PC-3 (cell line): ENCODE results near the gene ABLIM1. TPM values are rescaled to one million over a fixed set of nuclear protein-coding genes. Genes with fewer than 3 reads are reported as not detected.
A peak's percentile ranks its signal among the peaks of the same experiment; 100 is the strongest.

ENCODE experiments used
- ATAC-seq: fragments of 200-7000 bp; cut with Tn5 transposase; 2 replicates; pipeline ENCODE4 v1.9.1; 2020; ENCODE audit warnings: mild to moderate bottlenecking, moderate library complexity
- BruUV-seq: library from RNA; stranded (reverse); fragments of 400-500 nt; replicated peaks from 2 replicates; lab custom pipeline; 2021; lab: Mats Ljungman, UMichigan
- CTCF ChIA-PET: fragments of 300-600 bp; sonication (Branson Sonifier 250); formaldehyde crosslinking; loops from one replicate; lab custom pipeline; 2022; ENCODE audit warnings: antibody characterized with exemption; lab: Charles Lee
- POLR2A ChIA-PET: fragments of 300-600 bp; sonication (Branson Sonifier 250); formaldehyde crosslinking; loops from one replicate; lab custom pipeline; 2022; ENCODE audit warnings: antibody characterized with exemption; ENCODE audit not compliant: unreplicated experiment; lab: Charles Lee
- DNase-seq: peaks from one replicate; pipeline ENCODE4 v3.0.0-alpha.2; 2015
- H2AFZ ChIP-seq: fragments of 300-600 bp; sonication (generic); 2 replicates; pipeline ENCODE4 v1.6.0; 2016; ENCODE audit warnings: antibody characterized with exemption, low read length
- H3F3A ChIP-seq: fragments of 300-600 bp; sonication (generic); one replicate; pipeline ENCODE4 v1.6.0; 2017; ENCODE audit warnings: antibody characterized with exemption, low read length, control low read depth, mild to moderate bottlenecking; ENCODE audit not compliant: unreplicated experiment
- H3K27ac ChIP-seq: fragments of 300-600 bp; sonication (generic); 2 replicates; pipeline ENCODE4 v1.5.1; 2016; ENCODE audit warnings: mild to moderate bottlenecking, low read length
- H3K27me3 ChIP-seq: fragments of 300-600 bp; sonication (generic); 2 replicates; pipeline ENCODE4 v1.6.1; 2016; ENCODE audit warnings: low read length, mixed read lengths
- H3K36me3 ChIP-seq: fragments of 300-600 bp; sonication (generic); 2 replicates; pipeline ENCODE4 v1.6.1; 2016; ENCODE audit warnings: low read depth, mixed run types, low read length, mixed read lengths
- H3K4me1 ChIP-seq: fragments of 300-600 bp; sonication (generic); 2 replicates; pipeline ENCODE4 v1.5.1; 2016; ENCODE audit warnings: low read length; ENCODE audit not compliant: insufficient read depth
- H3K4me2 ChIP-seq: fragments of 300-600 bp; sonication (generic); 2 replicates; pipeline ENCODE4 v1.6.0; 2016; ENCODE audit warnings: low read length
- H3K4me3 ChIP-seq: fragments of 300-600 bp; sonication (generic); 2 replicates; pipeline ENCODE4 v1.5.1; 2016; ENCODE audit warnings: mild to moderate bottlenecking, low read length, mixed read lengths
- H3K79me2 ChIP-seq: fragments of 300-600 bp; sonication (generic); 2 replicates; pipeline ENCODE4 v1.6.1; 2017; ENCODE audit warnings: low read length, mixed read lengths
- H3K9ac ChIP-seq: fragments of 300-600 bp; sonication (generic); 2 replicates; pipeline ENCODE4 v1.6.0; 2016; ENCODE audit warnings: mild to moderate bottlenecking, low read length
- H3K9me2 ChIP-seq: fragments of 300-600 bp; sonication (generic); replicated peaks from 2 replicates; pipeline ENCODE4 v1.6.1; 2016; ENCODE audit warnings: mixed run types, low read length, mixed read lengths
- H3K9me3 ChIP-seq: fragments of 300-600 bp; sonication (generic); 2 replicates; pipeline ENCODE4 v1.6.1; 2016; ENCODE audit warnings: low read length, mixed read lengths
- H4K20me1 ChIP-seq: fragments of 300-600 bp; sonication (generic); 2 replicates; pipeline ENCODE4 v1.6.1; 2016; ENCODE audit warnings: low read length, mixed read lengths
- EZH2 ChIP-seq: fragments of 300-600 bp; sonication (generic); IDR thresholded peaks from one replicate; pipeline ENCODE4 v1.6.1; 2017; ENCODE audit warnings: antibody characterized with exemption, mild to moderate bottlenecking, low read length; ENCODE audit not compliant: unreplicated experiment
- EZH2phosphoT487 ChIP-seq: fragments of 300-600 bp; sonication (generic); IDR thresholded peaks from 2 replicates; pipeline ENCODE4 v1.6.1; 2018; ENCODE audit warnings: mild to moderate bottlenecking, antibody characterized with exemption, low read length, borderline replicate concordance
- intact Hi-C: fragments of 100-400 bp; cut with micrococcal nuclease; formaldehyde crosslinking; loops from 2 replicates; pipeline ENCODE4 v1.9.0; 2023
- total RNA-seq: library from RNA; depleted of rRNA; stranded (reverse); fragments of >200 nt; gene quantifications from 2 replicates; pipeline ENCODE4 v1.2.3, GENCODE V29; 2014
- TF ChIP-seq, protein P1 (sequence below): fragments of 300-600 bp; sonication (generic); conservative IDR thresholded peaks from 2 replicates; pipeline ENCODE4 v1.5.1; 2017; ENCODE audit warnings: antibody characterized with exemption, low read depth, mild to moderate bottlenecking, low read length

Gene ABLIM1
- total RNA-seq, 1 experiment from 2014 or later, result 12.3 TPM

DNA sequence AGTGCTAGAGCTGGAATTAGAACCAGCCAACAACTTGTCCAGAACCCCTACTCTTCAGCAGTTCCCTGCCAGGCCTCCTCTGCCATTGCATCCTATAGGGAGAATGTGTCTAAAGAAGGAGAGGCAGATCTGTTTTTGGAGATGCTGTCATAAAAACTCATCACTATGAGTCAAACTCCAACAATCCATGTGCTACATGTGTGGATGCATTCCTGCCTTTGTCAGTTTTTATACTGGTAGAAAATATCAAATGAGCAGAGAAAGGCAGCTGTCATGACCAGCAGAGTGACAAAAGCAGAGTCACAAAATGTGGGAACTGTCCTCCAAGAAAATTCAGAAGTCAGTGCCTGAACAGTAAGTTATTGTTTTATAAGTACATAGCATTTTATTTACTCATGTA lies 93.0 kb downstream of the ABLIM1 start:
- Histone ChIP-seq H3K9me3 (no peaks in the 10 kb centered on the region), H3K36me3 (no peaks in the 10 kb centered on the region), H3K9ac (no peak overlapping the region), H3K4me3 (no peak overlapping the region), H3K4me1 (0 out of 2 replicates have a peak, but pooled peaks cover 3% of the 10 kb centered on the region), H3K27me3 (no peaks in the 10 kb centered on the region), H3F3A (no peaks in the 10 kb centered on the region), H3K27ac (no peak overlapping the region), H2AFZ (no peak overlapping the region), H3K4me2 (no peak overlapping the region), H3K9me2 (no peaks in the 10 kb centered on the region), H4K20me1 (no peaks in the 10 kb centered on the region), H3K79me2 (no peaks in the 10 kb centered on the region)
- CTCF ChIA-PET, result no interaction called here
- POLR2A ChIA-PET, result no interaction called here
- DNase-seq (peak; percentile 27), ATAC-seq (no peak)
- TF ChIP-seq, protein P1, sequence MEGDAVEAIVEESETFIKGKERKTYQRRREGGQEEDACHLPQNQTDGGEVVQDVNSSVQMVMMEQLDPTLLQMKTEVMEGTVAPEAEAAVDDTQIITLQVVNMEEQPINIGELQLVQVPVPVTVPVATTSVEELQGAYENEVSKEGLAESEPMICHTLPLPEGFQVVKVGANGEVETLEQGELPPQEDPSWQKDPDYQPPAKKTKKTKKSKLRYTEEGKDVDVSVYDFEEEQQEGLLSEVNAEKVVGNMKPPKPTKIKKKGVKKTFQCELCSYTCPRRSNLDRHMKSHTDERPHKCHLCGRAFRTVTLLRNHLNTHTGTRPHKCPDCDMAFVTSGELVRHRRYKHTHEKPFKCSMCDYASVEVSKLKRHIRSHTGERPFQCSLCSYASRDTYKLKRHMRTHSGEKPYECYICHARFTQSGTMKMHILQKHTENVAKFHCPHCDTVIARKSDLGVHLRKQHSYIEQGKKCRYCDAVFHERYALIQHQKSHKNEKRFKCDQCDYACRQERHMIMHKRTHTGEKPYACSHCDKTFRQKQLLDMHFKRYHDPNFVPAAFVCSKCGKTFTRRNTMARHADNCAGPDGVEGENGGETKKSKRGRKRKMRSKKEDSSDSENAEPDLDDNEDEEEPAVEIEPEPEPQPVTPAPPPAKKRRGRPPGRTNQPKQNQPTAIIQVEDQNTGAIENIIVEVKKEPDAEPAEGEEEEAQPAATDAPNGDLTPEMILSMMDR, result no peak
- no peak for TF ChIP-seq EZH2
- TF ChIP-seq EZH2phosphoT487, result no peak
- intact Hi-C loops, result no loop called here
- BruUV-seq, result no TSS peak

DNA sequence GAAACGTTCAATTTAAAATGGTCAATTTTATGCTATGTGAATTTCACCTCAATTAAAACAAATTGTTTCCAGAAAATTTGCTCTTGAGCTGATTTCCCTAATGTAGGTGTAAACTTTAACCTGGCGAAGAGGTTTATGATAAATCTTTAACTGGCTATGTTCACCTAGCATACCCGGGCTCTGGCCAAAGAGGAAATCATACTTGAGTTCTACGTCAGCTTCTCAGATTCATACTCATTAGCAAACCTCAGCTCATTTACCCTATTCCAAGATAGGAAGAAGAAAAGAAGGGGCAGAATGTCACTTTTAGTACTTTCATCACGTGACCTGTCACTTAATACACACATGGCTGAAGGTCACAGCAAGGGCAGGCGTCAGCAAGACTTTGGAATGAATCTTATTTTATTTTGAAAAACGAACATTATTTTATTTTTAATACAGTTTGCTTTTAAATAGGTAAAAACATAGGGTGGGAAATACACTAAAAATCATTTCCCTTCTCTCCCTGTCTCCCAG lies 97.0 kb downstream of the ABLIM1 start:
- H4K20me1 ChIP-seq, result no peaks in the 10 kb centered on the region
- 0 out of 2 replicates have a peak, but pooled peaks cover 3% of the 10 kb centered on the region for H3K4me1 ChIP-seq
- intact Hi-C loops, result no loop called here
- peaks cover 4% of the 10 kb centered on the region; the same call in 1 of the 2 replicates for H3K9me3 ChIP-seq
- H3K4me2 ChIP-seq, result no peak overlapping the region
- no peak overlapping the region for H3K27ac ChIP-seq
- H3K36me3 ChIP-seq, result no peaks in the 10 kb centered on the region; the same call in 1 of the 2 replicates
- H3K79me2 ChIP-seq, result no peaks in the 10 kb centered on the region
- BruUV-seq, result no TSS peak
- no peak overlapping the region for H2AFZ ChIP-seq
- CTCF ChIA-PET, result interaction anchor here (0.5 kb wide), 1 partner anchor 260 kb away, joined by 15 read pairs; no protein-coding TSS in a partner anchor
- no peak overlapping the region for H3K9ac ChIP-seq
- no peaks in the 10 kb centered on the region for H3K9me2 ChIP-seq
- DNase-seq (no peak), ATAC-seq (no peak)
- no peaks in the 10 kb centered on the region for H3K27me3 ChIP-seq
- no peak overlapping the region for H3K4me3 ChIP-seq
- POLR2A ChIA-PET, result no interaction called here
- TF ChIP-seq EZH2, result no peak
- TF ChIP-seq, protein P1, result no peak
- TF ChIP-seq EZH2phosphoT487, result no peak
- H3F3A ChIP-seq, result no peaks in the 10 kb centered on the region

DNA sequence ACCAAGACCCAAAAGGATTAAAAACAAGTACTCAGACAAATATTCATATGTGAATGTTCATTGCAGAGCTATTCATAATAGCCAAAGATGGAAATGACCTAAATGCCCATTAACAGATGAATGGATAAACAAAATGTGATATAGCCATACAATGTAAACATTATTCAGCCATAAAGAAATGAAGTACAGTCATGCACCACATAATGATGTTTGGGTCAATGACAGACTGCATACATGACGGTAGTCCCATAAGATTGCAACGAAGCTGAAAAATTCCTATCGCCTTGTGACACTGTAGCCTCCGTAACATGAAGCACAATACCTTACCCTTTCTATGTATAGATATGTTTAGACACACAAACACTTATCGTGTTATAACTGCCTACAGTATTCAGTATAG lies 97.9 kb downstream of the ABLIM1 start:
- Histone ChIP-seq H3F3A (no peaks in the 10 kb centered on the region), H3K79me2 (no peaks in the 10 kb centered on the region), H3K9me3 (peaks cover 4% of the 10 kb centered on the region; the same call in 1 of the 2 replicates), H3K4me1 (0 out of 2 replicates have a peak, but pooled peaks cover under 1% of the 10 kb centered on the region), H4K20me1 (no peaks in the 10 kb centered on the region), H3K27me3 (no peaks in the 10 kb centered on the region), H3K27ac (no peak overlapping the region), H3K36me3 (no peaks in the 10 kb centered on the region; the same call in 1 of the 2 replicates), H2AFZ (no peak overlapping the region), H3K9me2 (no peaks in the 10 kb centered on the region), H3K4me2 (no peak overlapping the region), H3K4me3 (no peak overlapping the region), H3K9ac (no peak overlapping the region)
- BruUV-seq, result no TSS peak
- TF ChIP-seq, protein P1, result no peak
- TF ChIP-seq EZH2phosphoT487 (no peak), EZH2 (no peak)
- POLR2A ChIA-PET, result no interaction called here
- intact Hi-C loops, result no loop called here
- CTCF ChIA-PET, result no interaction called here
- DNase-seq (no peak), ATAC-seq (no peak)
